ENCODE results near the gene ADRB1.

The ADRB1 gene

DNA sequence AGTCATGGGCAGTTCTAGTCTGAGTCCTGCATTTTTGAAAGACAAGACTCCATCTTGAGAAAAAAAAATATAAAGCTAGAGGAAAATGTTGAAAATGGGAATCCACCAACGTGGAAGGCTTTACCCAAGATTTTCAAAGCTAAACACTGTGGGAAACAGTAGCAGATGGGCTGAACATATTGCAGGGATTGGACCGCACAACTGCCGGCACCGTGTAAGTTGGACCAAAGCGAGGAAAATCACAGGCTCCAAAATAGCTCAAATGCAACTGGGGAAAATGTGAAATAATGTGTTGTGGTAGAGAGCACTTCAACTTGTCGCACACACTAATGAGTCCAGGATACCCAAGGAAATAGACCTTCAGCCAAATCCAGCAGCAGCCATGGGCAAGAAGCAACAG is 26.4 kb upstream of the ADRB1 start:
- Histone ChIP-seq H3K4me3 (ENCODE audit: low read depth, low read length) (no peak overlapping the region), H3K36me3 (no peaks in the 10 kb centered on the region), H3K27me3 (ENCODE audit: insufficient read depth, low read depth, severe bottlenecking) (no peaks in the 10 kb centered on the region), H3K9me3 (ENCODE audit: severe bottlenecking) (peaks cover 7% of the 10 kb centered on the region), H3K27ac (no peak overlapping the region)
- no peak for DNase-seq
- TF ChIP-seq, protein P1, sequence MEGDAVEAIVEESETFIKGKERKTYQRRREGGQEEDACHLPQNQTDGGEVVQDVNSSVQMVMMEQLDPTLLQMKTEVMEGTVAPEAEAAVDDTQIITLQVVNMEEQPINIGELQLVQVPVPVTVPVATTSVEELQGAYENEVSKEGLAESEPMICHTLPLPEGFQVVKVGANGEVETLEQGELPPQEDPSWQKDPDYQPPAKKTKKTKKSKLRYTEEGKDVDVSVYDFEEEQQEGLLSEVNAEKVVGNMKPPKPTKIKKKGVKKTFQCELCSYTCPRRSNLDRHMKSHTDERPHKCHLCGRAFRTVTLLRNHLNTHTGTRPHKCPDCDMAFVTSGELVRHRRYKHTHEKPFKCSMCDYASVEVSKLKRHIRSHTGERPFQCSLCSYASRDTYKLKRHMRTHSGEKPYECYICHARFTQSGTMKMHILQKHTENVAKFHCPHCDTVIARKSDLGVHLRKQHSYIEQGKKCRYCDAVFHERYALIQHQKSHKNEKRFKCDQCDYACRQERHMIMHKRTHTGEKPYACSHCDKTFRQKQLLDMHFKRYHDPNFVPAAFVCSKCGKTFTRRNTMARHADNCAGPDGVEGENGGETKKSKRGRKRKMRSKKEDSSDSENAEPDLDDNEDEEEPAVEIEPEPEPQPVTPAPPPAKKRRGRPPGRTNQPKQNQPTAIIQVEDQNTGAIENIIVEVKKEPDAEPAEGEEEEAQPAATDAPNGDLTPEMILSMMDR (IDR thresholded peaks at IDR 0.05; ENCODE audit: low read depth, low read length) = no peak

DNA sequence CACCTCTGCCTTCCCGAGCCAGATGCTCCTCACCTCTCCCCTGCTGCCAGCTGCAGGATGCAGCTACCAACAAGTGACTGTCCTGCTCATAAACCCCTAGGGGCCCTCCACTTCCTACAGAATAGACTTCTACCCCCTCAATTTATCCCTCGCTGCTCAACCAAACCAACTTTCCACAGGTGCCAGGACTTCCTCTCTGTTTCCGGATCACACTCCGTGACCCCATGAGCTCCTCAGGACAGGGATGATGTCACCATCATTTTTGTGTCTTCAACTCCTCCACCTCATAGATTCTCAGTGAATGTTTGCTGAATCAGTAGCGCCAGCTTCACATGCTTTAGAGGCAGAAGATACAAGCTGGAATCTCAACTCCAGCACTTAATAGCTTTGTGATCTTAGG is 25.8 kb upstream of the ADRB1 start:
- DNase-seq = no peak
- peaks cover 7% of the 10 kb centered on the region for H3K9me3 ChIP-seq (ENCODE audit: severe bottlenecking)
- H3K27ac ChIP-seq = no peak overlapping the region
- H3K27me3 ChIP-seq (ENCODE audit: insufficient read depth, low read depth, severe bottlenecking) = no peaks in the 10 kb centered on the region
- H3K4me3 ChIP-seq (ENCODE audit: low read depth, low read length) = no peak overlapping the region
- TF ChIP-seq, protein P1 (IDR thresholded peaks at IDR 0.05; ENCODE audit: low read depth, low read length) = no peak
- no peaks in the 10 kb centered on the region for H3K36me3 ChIP-seq

DNA sequence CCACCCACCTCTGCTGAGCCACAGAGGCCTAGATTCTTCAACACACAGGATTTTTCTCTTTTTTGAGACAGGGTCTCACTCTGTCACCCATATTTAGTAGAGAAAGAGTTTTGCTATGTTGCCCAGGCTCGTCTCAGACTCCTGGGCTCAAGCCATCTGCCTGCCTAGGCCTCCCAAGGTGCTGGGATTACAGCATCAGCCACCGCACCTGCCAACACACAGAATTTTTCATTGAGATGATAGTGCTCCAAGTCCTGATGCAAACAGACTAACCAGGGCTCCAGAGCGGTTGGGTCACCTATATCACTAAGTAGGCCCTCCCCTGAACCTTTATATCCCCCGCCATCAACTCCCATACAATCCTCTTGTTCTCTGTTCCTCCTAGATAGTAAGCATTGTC is 24.4 kb upstream of the ADRB1 start:
- Histone ChIP-seq H3K36me3 (no peaks in the 10 kb centered on the region), H3K27me3 (ENCODE audit: insufficient read depth, low read depth, severe bottlenecking) (no peaks in the 10 kb centered on the region), H3K4me3 (ENCODE audit: low read depth, low read length) (no peak overlapping the region), H3K27ac (no peak overlapping the region), H3K9me3 (ENCODE audit: severe bottlenecking) (peaks cover 7% of the 10 kb centered on the region)
- TF ChIP-seq, protein P1 (IDR thresholded peaks at IDR 0.05; ENCODE audit: low read depth, low read length) = no peak
- no peak for DNase-seq

DNA sequence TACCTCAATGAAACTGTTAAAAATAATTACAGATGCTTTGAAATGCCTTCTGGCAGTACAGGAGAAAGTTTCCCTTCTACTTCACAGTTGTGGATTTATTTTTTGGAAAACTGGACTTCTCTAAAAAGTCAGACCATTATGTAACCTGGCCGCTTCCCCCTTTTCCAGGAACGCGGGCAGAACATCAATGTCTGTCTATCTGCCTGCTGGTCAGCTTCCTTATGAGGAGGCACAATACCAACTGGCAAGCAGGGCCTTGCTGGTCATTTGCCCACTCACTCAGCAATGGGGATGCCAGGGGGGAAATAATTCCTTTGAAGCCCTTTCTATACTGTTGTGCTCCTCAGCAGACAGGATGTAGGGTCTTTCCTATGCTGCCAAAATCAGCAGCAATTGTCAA is 22.5 kb upstream of the ADRB1 start:
- DNase-seq = no peak
- Histone ChIP-seq H3K27ac (no peak overlapping the region), H3K27me3 (ENCODE audit: insufficient read depth, low read depth, severe bottlenecking) (no peaks in the 10 kb centered on the region), H3K9me3 (ENCODE audit: severe bottlenecking) (no peaks in the 10 kb centered on the region), H3K36me3 (no peaks in the 10 kb centered on the region), H3K4me3 (ENCODE audit: low read depth, low read length) (no peak overlapping the region)
- TF ChIP-seq, protein P1 (IDR thresholded peaks at IDR 0.05; ENCODE audit: low read depth, low read length) = no peak

DNA sequence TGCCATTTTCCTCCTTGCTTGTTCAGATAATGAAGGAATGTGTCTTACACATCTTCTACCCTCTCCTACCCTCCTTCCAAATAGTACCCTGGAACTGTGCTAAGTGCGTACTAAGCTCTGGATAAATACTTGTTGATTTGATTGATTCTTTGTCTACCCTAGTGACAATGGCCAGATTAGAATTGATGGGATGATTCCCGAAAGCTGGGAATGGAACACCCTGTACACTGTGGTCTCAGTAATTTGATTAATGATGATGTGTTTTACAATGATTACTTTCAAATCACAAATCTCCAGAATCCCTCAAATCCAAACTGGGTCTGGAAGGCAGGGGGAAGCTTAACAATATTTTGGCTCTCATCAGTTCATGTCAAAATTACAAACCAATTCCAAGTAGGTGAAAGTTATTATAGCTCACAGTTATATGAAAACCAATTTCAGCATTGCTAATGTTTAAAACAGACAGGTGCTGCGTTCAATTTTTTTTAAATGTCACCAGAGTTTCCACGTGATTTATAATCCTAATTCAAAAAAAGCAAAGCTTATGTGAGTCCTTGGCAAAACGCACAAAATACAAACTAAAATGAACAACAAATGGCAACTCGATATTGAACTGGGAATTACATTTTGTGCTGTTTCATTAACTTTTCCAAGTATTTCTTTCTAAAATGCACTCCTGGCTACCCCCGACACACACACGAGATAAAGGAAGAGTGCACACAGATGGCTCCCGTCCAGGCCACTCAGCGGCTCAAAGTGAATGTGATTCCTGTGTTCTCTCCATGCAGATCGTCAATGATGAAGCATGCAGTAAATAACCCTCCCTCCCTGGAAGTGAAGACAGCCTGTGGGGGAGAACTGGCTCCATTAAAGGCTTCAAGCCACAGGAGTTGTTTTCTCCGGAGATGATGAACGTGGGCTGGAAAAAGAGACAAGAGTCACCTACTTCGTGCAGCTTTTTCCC is 21.7 kb upstream of the ADRB1 start:
- H3K9me3 ChIP-seq (ENCODE audit: severe bottlenecking) = no peaks in the 10 kb centered on the region
- peak overlapping the region; percentile 12; the same call in 1 of the 2 replicates for H3K27ac ChIP-seq
- DNase-seq = peak; percentile 37
- H3K36me3 ChIP-seq = no peaks in the 10 kb centered on the region
- TF ChIP-seq, protein P1 (IDR thresholded peaks at IDR 0.05; ENCODE audit: low read depth, low read length) = no peak
- no peaks in the 10 kb centered on the region for H3K27me3 ChIP-seq (ENCODE audit: insufficient read depth, low read depth, severe bottlenecking)
- no peak overlapping the region for H3K4me3 ChIP-seq (ENCODE audit: low read depth, low read length)

Data from WERI-Rb-1 (cell line).